CD14-positive monocyte (primary cell): Measurements from ENCODE around the gene MSRB3. TPM values are rescaled to one million over a fixed set of nuclear protein-coding genes. Genes with fewer than 3 reads are reported as not detected.

Source experiments
- DNase-seq, 3 donors: peaks; one replicate each; pipeline ENCODE4 v3.0.0-alpha.2; 2011 to 2022
- H2AFZ ChIP-seq: 2 replicates; pipeline ENCODE4 v1.6.0; 2012; ENCODE audit warnings: mild to moderate bottlenecking, low read depth, low read length, inconsistent platforms; ENCODE audit not compliant: insufficient read depth, poor library complexity, severe bottlenecking
- H3K27ac ChIP-seq, 2 donors: 1 replicate in 1 of 2; 2 replicates in 1 of 2; pipeline ENCODE4 v1.5.1; 2012 to 2013; ENCODE audit warnings: low read length in 2 of 2, control low read depth in 1 of 2, inconsistent platforms in 1 of 2, low read depth in 1 of 2, mild to moderate bottlenecking in 1 of 2
- H3K27me3 ChIP-seq, 2 donors: one replicate each; pipeline versions ENCODE4 v1.6.0 to v1.6.1; 2011 to 2013; ENCODE audit warnings: low read length in 2 of 2; ENCODE audit not compliant: control insufficient read depth in 2 of 2, insufficient read depth in 2 of 2
- H3K36me3 ChIP-seq, 2 donors: replicated peaks in 1 of 2; 1 replicate in 1 of 2; 2 replicates in 1 of 2; pipeline versions ENCODE4 v1.5.1 to v1.6.1; 2012 to 2013; ENCODE audit warnings: low read length in 2 of 2, control low read depth in 1 of 2, inconsistent platforms in 1 of 2, mild to moderate bottlenecking in 1 of 2; ENCODE audit not compliant: insufficient read depth in 2 of 2, control insufficient read depth in 1 of 2
- H3K4me1 ChIP-seq, 2 donors: 1 replicate in 1 of 2; 2 replicates in 1 of 2; pipeline versions ENCODE4 v1.5.1 to v1.6.1; 2012 to 2013; ENCODE audit warnings: low read length in 2 of 2, control low read depth in 1 of 2, inconsistent platforms in 1 of 2, mild to moderate bottlenecking in 1 of 2, moderate library complexity in 1 of 2; ENCODE audit not compliant: insufficient read depth in 2 of 2, control insufficient read depth in 1 of 2
- H3K4me2 ChIP-seq: replicated peaks from 2 replicates; pipeline ENCODE3; 2012; ENCODE audit warnings: low read length, moderate library complexity, mild to moderate bottlenecking; ENCODE audit not compliant: poor library complexity, severe bottlenecking; ENCODE audit errors: extremely low read depth
- H3K4me3 ChIP-seq, 3 experiments: fragments of 200-600 bp in 1 of 3; sonication (generic) in 1 of 3; replicated peaks in 1 of 3; 1 replicate in 2 of 3; 2 replicates in 1 of 3; pipeline ENCODE4 v1.5.1; 2011 to 2013; ENCODE audit warnings: low read length in 3 of 3, mild to moderate bottlenecking in 3 of 3, control low read depth in 2 of 3, low read depth in 2 of 3, inconsistent platforms in 1 of 3, moderate library complexity in 1 of 3
- H3K79me2 ChIP-seq: 2 replicates; pipeline ENCODE4 v1.6.0; 2012; ENCODE audit warnings: mild to moderate bottlenecking, control low read depth, inconsistent platforms, low read length, moderate library complexity; ENCODE audit not compliant: insufficient read depth
- H3K9ac ChIP-seq: 2 replicates; pipeline ENCODE4 v1.6.0; 2017; ENCODE audit warnings: low read length, mild to moderate bottlenecking; ENCODE audit not compliant: insufficient read depth, poor library complexity, severe bottlenecking
- H3K9me3 ChIP-seq, 2 donors: replicated peaks in 1 of 2; 1 replicate in 1 of 2; 2 replicates in 1 of 2; pipeline versions ENCODE4 v1.5.1 to v1.6.1; 2012 to 2013; ENCODE audit warnings: low read length in 2 of 2, control low read depth in 1 of 2; ENCODE audit not compliant: control insufficient read depth in 1 of 2, insufficient read depth in 1 of 2
- H4K20me1 ChIP-seq: 2 replicates; pipeline ENCODE4 v1.6.0; 2012; ENCODE audit warnings: mild to moderate bottlenecking, low read length, control low read depth, moderate library complexity; ENCODE audit not compliant: insufficient read depth
- H3K27ac Mint-ChIP-seq, 7 donors: one replicate each; pipeline ENCODE4 v1.8.0; 2020; ENCODE audit warnings: mild to moderate bottlenecking in 7 of 7, mixed read lengths in 7 of 7, moderate library complexity in 6 of 7, inconsistent platforms in 2 of 7
- H3K27me3 Mint-ChIP-seq, 3 donors: one replicate each; pipeline ENCODE4 v1.8.0; 2021 to 2022; ENCODE audit warnings: low read depth in 3 of 3, mild to moderate bottlenecking in 3 of 3, mixed read lengths in 3 of 3, moderate library complexity in 3 of 3, inconsistent platforms in 1 of 3
- H3K36me3 Mint-ChIP-seq, 2 donors: one replicate each; pipeline ENCODE4 v1.8.0; 2020; ENCODE audit warnings: mixed read lengths in 2 of 2, inconsistent platforms in 1 of 2, mild to moderate bottlenecking in 1 of 2
- H3K4me1 Mint-ChIP-seq: one replicate; pipeline ENCODE4 v1.8.0; 2020; ENCODE audit warnings: mild to moderate bottlenecking, mixed read lengths
- H3K4me3 Mint-ChIP-seq, 2 donors: one replicate each; pipeline ENCODE4 v1.8.0; 2020; ENCODE audit warnings: mild to moderate bottlenecking in 2 of 2, mixed read lengths in 2 of 2, moderate library complexity in 1 of 2
- H3K9me3 Mint-ChIP-seq, 7 donors: one replicate each; pipeline ENCODE4 v1.8.0; 2020 to 2022; ENCODE audit warnings: mixed read lengths in 7 of 7, mild to moderate bottlenecking in 6 of 7, moderate library complexity in 6 of 7, inconsistent platforms in 2 of 7
- CTCF ChIP-seq: fragments of 200-600 bp; IDR thresholded peaks from one replicate; pipeline ENCODE4 v1.8.0; 2022; ENCODE audit warnings: antibody characterized with exemption, mild to moderate bottlenecking
- WGBS: methylation state at CpG from one replicate; pipeline ENCODE4 v1.1.5; 2013; ENCODE audit warnings: missing lambda C conversion rate; ENCODE audit not compliant: insufficient coverage; 5-methylcytosine and 5-hydroxymethylcytosine counted together
- intact Hi-C, 2 donors: fragments of 100-400 bp; cut with micrococcal nuclease; formaldehyde crosslinking; loops; one replicate each; pipeline versions ENCODE4 v1.15.0 to v1.15.1; 2023
- polyA plus RNA-seq, 3 donors: library from polyadenylated mRNA; depleted of rRNA in 1 of 3; unstranded in 2 of 3; stranded (reverse) in 1 of 3; fragments of 300-500 nt in 2 of 3; fragments of >200 nt in 1 of 3; fragmentation: Illumina TruSeq in 2 of 3; gene quantifications; 1 replicate in 2 of 3; 2 replicates in 1 of 3; pipeline ENCODE4 v1.2.3, GENCODE V29; 2012 to 2021

The MSRB3 gene
- polyA plus RNA-seq, 3 donors = 0.25 to 1.1 (median 1.0) TPM

DNA sequence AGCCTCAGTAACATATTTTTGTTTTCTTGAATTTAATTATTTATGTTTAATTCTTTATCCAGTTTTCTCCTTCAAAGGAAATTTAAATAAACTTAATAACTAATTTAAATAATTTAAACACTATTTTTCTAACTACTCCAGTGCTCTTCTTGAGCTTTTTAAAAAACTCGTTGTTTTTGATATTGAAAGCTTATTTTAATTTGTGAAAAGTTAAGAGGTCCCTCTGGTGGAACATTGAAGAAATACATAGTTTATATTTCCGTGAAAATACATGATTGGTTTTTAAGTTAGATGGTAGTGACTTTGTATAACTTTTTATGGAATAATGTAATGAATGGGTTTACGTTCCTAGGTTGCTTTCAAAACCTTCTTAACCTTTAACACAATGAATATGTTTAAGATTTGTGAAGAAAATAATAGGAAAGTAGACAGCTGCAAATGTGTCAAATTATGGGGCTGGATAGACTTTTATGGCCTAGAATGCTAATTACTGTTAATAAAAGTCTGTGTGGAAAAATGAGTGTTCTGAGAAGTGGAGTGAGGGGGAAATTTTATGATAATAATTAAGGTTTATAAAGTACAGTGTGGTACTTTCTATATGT lies 45.9 kb upstream of the MSRB3 start:
- Mint-ChIP-seq H3K27me3 (no peaks in the 10 kb centered on the region), H3K4me3 (no peak overlapping the region), H3K27ac (no peak overlapping the region), H3K4me1 (peaks cover 3% of the 10 kb centered on the region), H3K9me3 (peaks cover 9 to 21% (median 16%) of the 10 kb centered on the region in 7 donors), H3K36me3 (peaks cover 27 to 34% of the 10 kb centered on the region in 2 donors)
- peak in 2 of 3 donors; percentile 3 to 12 for DNase-seq
- peaks cover 2 to 20% of the 10 kb centered on the region in 2 donors for H3K9me3 ChIP-seq
- peaks cover 4% of the 10 kb centered on the region for H3K79me2 ChIP-seq
- no peak overlapping the region for H3K9ac ChIP-seq
- H3K27me3 ChIP-seq = no peaks in the 10 kb centered on the region
- peak; percentile 72 for TF ChIP-seq CTCF
- H4K20me1 ChIP-seq = peaks cover 16% of the 10 kb centered on the region
- intact Hi-C loops = loop anchor here in 1 of 2 donors (5.0 kb wide), 1 partner anchor 340 kb away; no protein-coding TSS in a partner anchor
- no peak overlapping the region for H3K4me3 ChIP-seq
- WGBS = no CpG with 5 or more reads among the region's 3 CpGs
- H3K4me2 ChIP-seq = no peak overlapping the region
- H3K27ac ChIP-seq = no peak overlapping the region
- H3K36me3 ChIP-seq = peaks cover 11 to 31% of the 10 kb centered on the region in 2 donors
- no peaks in the 10 kb centered on the region for H3K4me1 ChIP-seq
- no peak overlapping the region for H2AFZ ChIP-seq

DNA sequence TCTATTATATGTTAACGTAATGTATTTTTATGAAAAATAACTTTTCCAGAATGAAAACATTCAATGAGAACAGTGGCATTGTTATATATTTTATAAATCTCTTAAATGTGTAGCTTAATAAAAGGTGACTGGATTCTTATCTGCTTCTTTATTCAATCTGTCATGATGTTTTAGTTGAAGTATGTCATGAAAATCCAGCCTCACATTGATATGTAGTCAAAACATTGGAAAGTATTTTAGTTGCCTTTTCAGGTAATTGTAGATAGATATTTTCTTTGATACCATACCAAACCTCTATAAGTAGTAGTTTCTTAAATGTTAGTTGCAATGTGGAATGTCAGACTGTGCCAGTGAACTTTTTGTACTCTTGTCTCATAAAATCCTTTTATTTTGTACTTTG lies 41.3 kb upstream of the MSRB3 start:
- no peaks in the 10 kb centered on the region for H3K27me3 ChIP-seq
- H3K36me3 Mint-ChIP-seq = peaks cover 28 to 30% of the 10 kb centered on the region in 2 donors
- intact Hi-C loops = no loop called here
- no CpG with 5 or more reads among the region's 1 CpG for WGBS
- peaks cover 23 to 29% of the 10 kb centered on the region in 2 donors for H3K36me3 ChIP-seq
- H3K27ac Mint-ChIP-seq = no peak overlapping the region
- H3K9me3 ChIP-seq = no peaks in the 10 kb centered on the region
- no peak overlapping the region for H3K4me2 ChIP-seq
- no peak for TF ChIP-seq CTCF
- peaks cover 0 to 1% (median 0%) of the 10 kb centered on the region in 3 donors for H3K27me3 Mint-ChIP-seq
- no peak for DNase-seq
- H3K4me3 Mint-ChIP-seq = no peak overlapping the region
- H3K9me3 Mint-ChIP-seq = no peaks in the 10 kb centered on the region
- peaks cover 16% of the 10 kb centered on the region for H4K20me1 ChIP-seq
- no peaks in the 10 kb centered on the region for H3K4me1 ChIP-seq
- H3K79me2 ChIP-seq = no peaks in the 10 kb centered on the region
- no peak overlapping the region for H2AFZ ChIP-seq
- no peak overlapping the region for H3K9ac ChIP-seq
- no peak overlapping the region for H3K27ac ChIP-seq
- peaks cover 1% of the 10 kb centered on the region for H3K4me1 Mint-ChIP-seq
- no peak overlapping the region for H3K4me3 ChIP-seq
